Stimulated activated CD8-positive, alpha-beta memory T cell treated with anti-CD3 and anti-CD28 coated beads, Interleukin-12 subunit alpha, Interleukin-12 subunit beta, amount 100 ng/mL, for 1 hour (primary cell): ENCODE results near the gene CIDEB.

Source experiments
- DNase-seq: peaks from one replicate; pipeline ENCODE4 v3.0.0-alpha.2; 2020; ENCODE audit warnings: low read depth

The CIDEB gene

GRCh38 chr14:24290746-24291145, 17.0 kb downstream of the CIDEB start:
- no peak for DNase-seq

- no peak for DNase-seq
Observed at GRCh38 chr14:24289649-24290280, 18.0 kb downstream of the CIDEB start.

- DNase-seq: no peak
Observed at GRCh38 chr14:24286996-24287395, 20.8 kb downstream of the CIDEB start.

- DNase-seq: no peak
Observed at GRCh38 chr14:24285351-24285750, 22.4 kb downstream of the CIDEB start.

GRCh38 chr14:24284501-24285035, 23.2 kb downstream of the CIDEB start:
- DNase-seq: no peak

- DNase-seq: no peak
Observed at GRCh38 chr14:24283796-24284460, 23.8 kb downstream of the CIDEB start.

GRCh38 chr14:24282736-24283135, 25.0 kb downstream of the CIDEB start:
- DNase-seq: no peak

- no peak for DNase-seq
Observed at GRCh38 chr14:24281636-24282035, 26.1 kb downstream of the CIDEB start.

- no peak for DNase-seq
Observed at GRCh38 chr14:24280797-24281460, 26.8 kb downstream of the CIDEB start.

- DNase-seq: no peak
Observed at GRCh38 chr14:24279301-24280186, 28.2 kb downstream of the CIDEB start.

GRCh38 chr14:24278424-24278823, 29.4 kb downstream of the CIDEB start:
- DNase-seq: no peak

GRCh38 chr14:24277606-24278321, 30.0 kb downstream of the CIDEB start:
- DNase-seq: no peak

GRCh38 chr14:24277071-24277470, 30.7 kb downstream of the CIDEB start:
- DNase-seq: no peak

GRCh38 chr14:24274101-24274543, 33.7 kb downstream of the CIDEB start:
- DNase-seq: no peak

GRCh38 chr14:24273422-24273998, 34.3 kb downstream of the CIDEB start:
- DNase-seq: no peak

- no peak for DNase-seq
Observed at GRCh38 chr14:24272467-24272866, 35.3 kb downstream of the CIDEB start.

- DNase-seq: no peak
Observed at GRCh38 chr14:24271834-24272263, 35.9 kb downstream of the CIDEB start.

- DNase-seq: peak; percentile 82
Observed at GRCh38 chr14:24271134-24271833, 36.5 kb downstream of the CIDEB start, which contains the start of gene RABGGTA. Gene RABGGTA, minus strand, starts transcription at chr14:24271597. Its CDS starts 482 bp downstream, at chr14:24271115.

- no peak for DNase-seq
Observed at GRCh38 chr14:24270537-24271133, 37.1 kb downstream of the CIDEB start.
